ENCODE measurements around the gene ADAD2.

The ADAD2 gene

DNA sequence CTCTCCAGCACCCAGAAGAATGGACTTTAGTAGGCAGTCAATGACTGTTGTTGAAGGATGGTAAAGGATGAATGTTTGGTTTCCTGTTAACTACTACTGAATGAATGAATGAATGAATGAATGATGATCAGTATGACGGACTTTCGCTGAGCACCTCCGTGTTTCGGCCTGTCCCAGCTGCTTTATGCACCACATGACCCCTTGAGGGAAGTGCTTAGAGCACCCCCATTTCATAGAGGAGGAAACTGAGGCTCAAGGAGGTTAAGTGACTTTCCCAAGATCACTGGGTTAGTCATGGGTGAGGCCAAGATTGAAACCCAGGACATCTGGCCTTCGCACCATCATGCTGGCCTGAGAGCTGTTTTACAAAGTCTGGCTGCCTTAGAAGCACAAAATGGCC, 42.0 kb downstream of the ADAD2 start (continued):
- TF ChIP-seq, protein P1, sequence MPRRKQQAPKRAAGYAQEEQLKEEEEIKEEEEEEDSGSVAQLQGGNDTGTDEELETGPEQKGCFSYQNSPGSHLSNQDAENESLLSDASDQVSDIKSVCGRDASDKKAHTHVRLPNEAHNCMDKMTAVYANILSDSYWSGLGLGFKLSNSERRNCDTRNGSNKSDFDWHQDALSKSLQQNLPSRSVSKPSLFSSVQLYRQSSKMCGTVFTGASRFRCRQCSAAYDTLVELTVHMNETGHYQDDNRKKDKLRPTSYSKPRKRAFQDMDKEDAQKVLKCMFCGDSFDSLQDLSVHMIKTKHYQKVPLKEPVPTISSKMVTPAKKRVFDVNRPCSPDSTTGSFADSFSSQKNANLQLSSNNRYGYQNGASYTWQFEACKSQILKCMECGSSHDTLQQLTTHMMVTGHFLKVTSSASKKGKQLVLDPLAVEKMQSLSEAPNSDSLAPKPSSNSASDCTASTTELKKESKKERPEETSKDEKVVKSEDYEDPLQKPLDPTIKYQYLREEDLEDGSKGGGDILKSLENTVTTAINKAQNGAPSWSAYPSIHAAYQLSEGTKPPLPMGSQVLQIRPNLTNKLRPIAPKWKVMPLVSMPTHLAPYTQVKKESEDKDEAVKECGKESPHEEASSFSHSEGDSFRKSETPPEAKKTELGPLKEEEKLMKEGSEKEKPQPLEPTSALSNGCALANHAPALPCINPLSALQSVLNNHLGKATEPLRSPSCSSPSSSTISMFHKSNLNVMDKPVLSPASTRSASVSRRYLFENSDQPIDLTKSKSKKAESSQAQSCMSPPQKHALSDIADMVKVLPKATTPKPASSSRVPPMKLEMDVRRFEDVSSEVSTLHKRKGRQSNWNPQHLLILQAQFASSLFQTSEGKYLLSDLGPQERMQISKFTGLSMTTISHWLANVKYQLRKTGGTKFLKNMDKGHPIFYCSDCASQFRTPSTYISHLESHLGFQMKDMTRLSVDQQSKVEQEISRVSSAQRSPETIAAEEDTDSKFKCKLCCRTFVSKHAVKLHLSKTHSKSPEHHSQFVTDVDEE (CRISPR knock-in tag; IDR thresholded peaks at IDR 0.05) = no peak

DNA sequence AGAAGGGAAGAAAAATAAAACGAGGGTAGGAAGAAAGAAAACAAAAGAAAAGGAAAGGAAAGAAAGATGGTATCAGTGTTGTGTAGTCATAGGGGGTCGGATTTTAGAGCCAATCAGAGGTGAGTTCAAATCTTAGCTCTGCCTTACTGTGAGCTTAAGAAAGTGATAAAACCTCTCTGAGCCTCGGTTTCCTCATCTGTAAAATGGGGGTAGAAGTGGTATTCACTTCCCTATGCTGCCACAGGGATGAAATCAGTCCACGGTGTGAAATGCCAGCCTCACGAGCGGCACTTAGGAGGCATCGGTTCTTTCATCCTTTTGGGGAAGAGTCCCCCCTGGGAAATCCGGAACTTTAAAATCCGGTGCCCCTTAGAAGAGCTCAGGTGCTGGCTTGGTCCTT, 42.8 kb downstream of the ADAD2 start:
- ATAC-seq = no peak
- TF ChIP-seq SNAI2 (CRISPR knock-in tag; IDR thresholded peaks at IDR 0.05) (no peak), ISL1 (CRISPR knock-in tag; IDR thresholded peaks at IDR 0.05) (no peak), ZNF70 (CRISPR knock-in tag; IDR thresholded peaks at IDR 0.05) (no peak), CSDC2 (CRISPR knock-in tag; IDR thresholded peaks at IDR 0.05) (no peak), GLIS3 (CRISPR knock-in tag; IDR thresholded peaks at IDR 0.05) (no peak), ESRRG (CRISPR knock-in tag; IDR thresholded peaks at IDR 0.05) (no peak), OSR1 (CRISPR knock-in tag; IDR thresholded peaks at IDR 0.05) (no peak), TCF4 (CRISPR knock-in tag; IDR thresholded peaks at IDR 0.05; ENCODE audit: borderline replicate concordance) (no peak), TOX (CRISPR knock-in tag; IDR thresholded peaks at IDR 0.05; ENCODE audit: borderline replicate concordance) (no peak), ZC3H10 (CRISPR knock-in tag; IDR thresholded peaks at IDR 0.05) (no peak), ZFP3 (CRISPR knock-in tag; IDR thresholded peaks at IDR 0.05) (no peak), ZNF8 (CRISPR knock-in tag; IDR thresholded peaks at IDR 0.05) (no peak)
- TF ChIP-seq, protein P2, sequence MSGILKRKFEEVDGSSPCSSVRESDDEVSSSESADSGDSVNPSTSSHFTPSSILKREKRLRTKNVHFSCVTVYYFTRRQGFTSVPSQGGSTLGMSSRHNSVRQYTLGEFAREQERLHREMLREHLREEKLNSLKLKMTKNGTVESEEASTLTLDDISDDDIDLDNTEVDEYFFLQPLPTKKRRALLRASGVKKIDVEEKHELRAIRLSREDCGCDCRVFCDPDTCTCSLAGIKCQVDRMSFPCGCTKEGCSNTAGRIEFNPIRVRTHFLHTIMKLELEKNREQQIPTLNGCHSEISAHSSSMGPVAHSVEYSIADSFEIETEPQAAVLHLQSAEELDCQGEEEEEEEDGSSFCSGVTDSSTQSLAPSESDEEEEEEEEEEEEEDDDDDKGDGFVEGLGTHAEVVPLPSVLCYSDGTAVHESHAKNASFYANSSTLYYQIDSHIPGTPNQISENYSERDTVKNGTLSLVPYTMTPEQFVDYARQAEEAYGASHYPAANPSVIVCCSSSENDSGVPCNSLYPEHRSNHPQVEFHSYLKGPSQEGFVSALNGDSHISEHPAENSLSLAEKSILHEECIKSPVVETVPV (CRISPR knock-in tag; IDR thresholded peaks at IDR 0.05) = no peak
- TF ChIP-seq, protein P3, sequence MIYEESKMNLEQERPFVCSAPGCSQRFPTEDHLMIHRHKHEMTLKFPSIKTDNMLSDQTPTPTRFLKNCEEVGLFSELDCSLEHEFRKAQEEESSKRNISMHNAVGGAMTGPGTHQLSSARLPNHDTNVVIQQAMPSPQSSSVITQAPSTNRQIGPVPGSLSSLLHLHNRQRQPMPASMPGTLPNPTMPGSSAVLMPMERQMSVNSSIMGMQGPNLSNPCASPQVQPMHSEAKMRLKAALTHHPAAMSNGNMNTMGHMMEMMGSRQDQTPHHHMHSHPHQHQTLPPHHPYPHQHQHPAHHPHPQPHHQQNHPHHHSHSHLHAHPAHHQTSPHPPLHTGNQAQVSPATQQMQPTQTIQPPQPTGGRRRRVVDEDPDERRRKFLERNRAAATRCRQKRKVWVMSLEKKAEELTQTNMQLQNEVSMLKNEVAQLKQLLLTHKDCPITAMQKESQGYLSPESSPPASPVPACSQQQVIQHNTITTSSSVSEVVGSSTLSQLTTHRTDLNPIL (CRISPR knock-in tag; IDR thresholded peaks at IDR 0.05; ENCODE audit: low read depth) = no peak
- TF ChIP-seq, protein P1 (CRISPR knock-in tag; IDR thresholded peaks at IDR 0.05) = no peak

DNA sequence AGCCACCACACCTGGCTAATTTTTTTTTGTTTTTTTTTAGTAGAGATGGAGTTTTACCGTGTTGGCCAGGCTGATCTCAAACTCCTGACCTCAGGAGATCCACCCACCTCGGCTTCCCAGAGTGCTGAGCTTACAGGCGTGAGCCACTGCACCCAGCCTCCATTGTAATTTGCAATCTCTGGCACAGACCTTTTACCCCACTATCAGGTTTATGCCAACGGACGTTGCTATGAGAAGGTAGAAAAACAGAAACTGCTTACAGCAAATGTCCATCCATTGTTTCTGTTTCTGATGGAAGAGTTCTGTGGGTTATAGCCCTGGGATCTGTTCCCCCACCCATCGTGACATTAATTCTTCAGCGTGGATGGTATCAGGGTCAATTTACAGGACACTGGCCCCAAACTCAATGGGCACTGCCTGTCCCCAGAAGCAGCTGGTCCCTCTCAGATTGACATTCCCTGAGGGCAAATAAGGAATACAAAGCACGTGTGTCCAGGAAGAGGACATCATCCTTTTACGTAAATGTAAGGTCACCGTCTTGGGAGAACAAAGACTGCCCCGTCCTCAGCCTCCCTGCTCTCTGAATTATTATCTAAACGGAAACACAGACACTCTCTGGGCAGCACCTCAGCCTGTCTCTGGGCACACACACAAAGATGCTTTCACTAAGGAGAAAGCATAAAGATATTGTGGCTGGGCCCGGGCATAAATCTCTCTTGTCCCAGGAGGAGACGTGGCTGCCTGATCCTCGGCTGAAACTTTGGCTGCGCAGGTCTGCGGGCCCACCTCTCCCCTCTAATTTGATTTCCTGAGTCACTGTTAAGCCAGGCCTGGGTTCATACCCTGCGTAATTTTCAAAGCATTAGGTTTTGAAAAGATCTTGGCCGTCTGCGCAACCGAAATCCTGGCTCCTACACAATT, 43.6 kb downstream of the ADAD2 start:
- TF ChIP-seq SNAI2 (CRISPR knock-in tag; IDR thresholded peaks at IDR 0.05) (no peak), CSDC2 (CRISPR knock-in tag; IDR thresholded peaks at IDR 0.05) (0 out of 2 replicates have a peak, but pooled peaks have one; percentile 25), ZFP3 (CRISPR knock-in tag; IDR thresholded peaks at IDR 0.05) (0 out of 2 replicates have a peak, but pooled peaks have one; percentile 24), GLIS3 (CRISPR knock-in tag; IDR thresholded peaks at IDR 0.05) (no peak), ISL1 (CRISPR knock-in tag; IDR thresholded peaks at IDR 0.05) (peak; percentile 14; the same call in 1 of the 2 replicates), ZNF8 (CRISPR knock-in tag; IDR thresholded peaks at IDR 0.05) (no peak), PPARA (CRISPR knock-in tag; IDR thresholded peaks at IDR 0.05; ENCODE audit: borderline replicate concordance) (no peak), ZFP30 (CRISPR knock-in tag; IDR thresholded peaks at IDR 0.05) (no peak)

DNA sequence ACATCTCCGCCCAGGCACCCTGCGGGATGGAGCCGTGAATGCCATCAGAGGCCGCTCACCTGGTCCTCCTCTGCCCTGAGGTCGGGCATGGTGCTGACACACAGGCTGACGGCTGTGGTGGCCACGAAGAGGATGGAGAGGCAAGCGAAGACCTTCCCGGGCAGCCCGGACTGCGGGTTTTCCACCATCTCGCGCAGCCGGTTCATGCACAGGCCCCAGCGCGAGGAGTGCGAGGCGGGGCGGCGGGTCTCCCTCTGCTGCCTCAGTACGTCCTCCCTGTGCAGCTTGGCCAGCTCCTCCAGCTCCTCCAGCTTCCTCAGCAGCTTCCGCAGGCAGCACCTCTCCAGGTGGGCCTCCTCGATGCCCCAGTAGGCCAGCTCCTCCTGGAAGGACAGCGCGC, 45.7 kb downstream of the ADAD2 start:
- ATAC-seq = no peak
- TF ChIP-seq, protein P2 (CRISPR knock-in tag; IDR thresholded peaks at IDR 0.05) = no peak
- TF ChIP-seq GLIS3 (CRISPR knock-in tag; IDR thresholded peaks at IDR 0.05) (no peak), TOX (CRISPR knock-in tag; IDR thresholded peaks at IDR 0.05; ENCODE audit: borderline replicate concordance) (no peak), ZC3H10 (CRISPR knock-in tag; IDR thresholded peaks at IDR 0.05) (no peak), ZNF70 (CRISPR knock-in tag; IDR thresholded peaks at IDR 0.05) (no peak), TCF4 (CRISPR knock-in tag; IDR thresholded peaks at IDR 0.05; ENCODE audit: borderline replicate concordance) (no peak), PPARA (CRISPR knock-in tag; IDR thresholded peaks at IDR 0.05; ENCODE audit: borderline replicate concordance) (no peak), OSR1 (CRISPR knock-in tag; IDR thresholded peaks at IDR 0.05) (no peak)
- TF ChIP-seq, protein P1 (CRISPR knock-in tag; IDR thresholded peaks at IDR 0.05) = no peak
- TF ChIP-seq, protein P4, sequence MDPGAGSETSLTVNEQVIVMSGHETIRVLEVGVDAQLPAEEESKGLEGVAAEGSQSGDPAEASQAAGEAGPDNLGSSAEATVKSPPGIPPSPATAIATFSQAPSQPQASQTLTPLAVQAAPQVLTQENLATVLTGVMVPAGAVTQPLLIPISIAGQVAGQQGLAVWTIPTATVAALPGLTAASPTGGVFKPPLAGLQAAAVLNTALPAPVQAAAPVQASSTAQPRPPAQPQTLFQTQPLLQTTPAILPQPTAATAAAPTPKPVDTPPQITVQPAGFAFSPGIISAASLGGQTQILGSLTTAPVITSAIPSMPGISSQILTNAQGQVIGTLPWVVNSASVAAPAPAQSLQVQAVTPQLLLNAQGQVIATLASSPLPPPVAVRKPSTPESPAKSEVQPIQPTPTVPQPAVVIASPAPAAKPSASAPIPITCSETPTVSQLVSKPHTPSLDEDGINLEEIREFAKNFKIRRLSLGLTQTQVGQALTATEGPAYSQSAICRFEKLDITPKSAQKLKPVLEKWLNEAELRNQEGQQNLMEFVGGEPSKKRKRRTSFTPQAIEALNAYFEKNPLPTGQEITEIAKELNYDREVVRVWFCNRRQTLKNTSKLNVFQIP (CRISPR knock-in tag; IDR thresholded peaks at IDR 0.05; ENCODE audit: borderline replicate concordance, low read depth) = no peak

More for the DNA sequence above, 43.6 kb downstream of the ADAD2 start:
- ATAC-seq = no peak; the same call in 1 of the 3 replicates
